RWPE2 (cell line): Measurements from ENCODE around the gene IFNK.

ENCODE experiments used
- ATAC-seq: fragments of 200-7000 bp; cut with Tn5 transposase; 3 replicates; pipeline ENCODE4 v1.9.1; 2021; ENCODE audit warnings: low read depth
- DNase-seq: peaks from one replicate; pipeline ENCODE4 v3.0.0-alpha.2; 2020; ENCODE audit warnings: low spot score
- H3K27ac ChIP-seq: fragments of 450-650 bp; 2 replicates; pipeline ENCODE4 v1.5.1; 2017; ENCODE audit warnings: mild to moderate bottlenecking; ENCODE audit not compliant: poor library complexity, severe bottlenecking
- H3K27me3 ChIP-seq: fragments of 250-450 bp; sonication (Bioruptor Pico); 2 replicates; pipeline ENCODE4 v1.5.1; 2021; ENCODE audit warnings: mild to moderate bottlenecking, moderate library complexity; ENCODE audit not compliant: insufficient read depth, poor library complexity, severe bottlenecking
- H3K36me3 ChIP-seq: fragments of 250-450 bp; sonication (Bioruptor Pico); 2 replicates; pipeline ENCODE4 v1.5.1; 2020; ENCODE audit warnings: low read depth, mild to moderate bottlenecking, moderate library complexity
- H3K4me1 ChIP-seq: fragments of 250-450 bp; sonication (Bioruptor Pico); 2 replicates; pipeline ENCODE4 v1.5.1; 2021; ENCODE audit warnings: mild to moderate bottlenecking, moderate library complexity; ENCODE audit not compliant: insufficient read depth, poor library complexity, severe bottlenecking
- H3K4me3 ChIP-seq: fragments of 250-450 bp; sonication (Bioruptor Pico); 2 replicates; pipeline ENCODE4 v1.5.1; 2021; ENCODE audit warnings: mild to moderate bottlenecking, moderate library complexity; ENCODE audit not compliant: severe bottlenecking
- H3K9me3 ChIP-seq: fragments of 250-450 bp; sonication (Bioruptor Pico); 2 replicates; pipeline ENCODE4 v1.5.1; 2021; ENCODE audit warnings: mild to moderate bottlenecking, moderate library complexity; ENCODE audit not compliant: severe bottlenecking
- TF ChIP-seq, protein P1 (sequence below): fragments of 450-650 bp; IDR thresholded peaks from one replicate; pipeline ENCODE4 v1.5.1; 2017; ENCODE audit warnings: mild to moderate bottlenecking, moderate library complexity; ENCODE audit not compliant: poor library complexity, severe bottlenecking

The IFNK gene

DNA sequence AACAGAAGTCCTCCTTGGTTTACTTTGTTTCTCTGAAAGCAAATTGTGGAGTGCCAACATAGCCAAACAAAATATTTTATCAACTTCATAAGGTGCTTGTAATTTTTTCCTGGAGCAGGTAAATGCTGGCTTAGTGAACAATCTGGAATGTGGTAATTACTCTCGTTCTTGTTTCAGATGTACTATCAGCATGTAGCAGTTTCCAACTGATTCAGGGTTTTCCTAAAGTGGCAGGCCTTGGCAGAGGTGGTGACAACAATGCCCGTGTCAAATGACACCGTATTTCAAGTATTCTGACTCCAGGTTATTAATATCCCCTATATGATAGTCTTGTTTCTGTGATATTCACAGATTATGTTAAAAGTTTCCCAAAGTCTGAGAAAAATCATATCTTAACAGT lies 48.0 kb downstream of the IFNK start:
- peak overlapping the region; percentile 61 for H3K27ac ChIP-seq

DNA sequence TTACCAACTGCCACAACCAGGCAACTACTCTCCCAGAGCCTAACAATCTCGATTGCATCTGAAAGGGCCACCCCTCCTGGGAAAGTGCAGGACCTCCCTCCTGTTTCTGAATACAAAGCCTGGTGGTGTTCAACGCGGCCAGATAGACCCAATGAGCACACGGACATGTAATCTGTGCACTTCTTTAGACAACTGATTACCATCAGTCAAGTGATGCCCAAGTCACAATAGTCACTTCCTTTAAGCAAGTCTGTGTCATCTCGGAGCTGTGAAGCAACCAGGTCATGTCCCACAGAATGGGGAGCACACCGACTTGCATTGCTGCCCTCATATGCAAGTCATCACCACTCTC lies 48.5 kb downstream of the IFNK start:
- peak overlapping the region; percentile 61 for H3K27ac ChIP-seq
- H3K9me3 ChIP-seq = no peaks in the 10 kb centered on the region
- DNase-seq (no peak), ATAC-seq (peak; percentile 4)
- no peaks in the 10 kb centered on the region for H3K27me3 ChIP-seq
- peak overlapping the region; percentile 54 for H3K4me3 ChIP-seq
- TF ChIP-seq, protein P1, sequence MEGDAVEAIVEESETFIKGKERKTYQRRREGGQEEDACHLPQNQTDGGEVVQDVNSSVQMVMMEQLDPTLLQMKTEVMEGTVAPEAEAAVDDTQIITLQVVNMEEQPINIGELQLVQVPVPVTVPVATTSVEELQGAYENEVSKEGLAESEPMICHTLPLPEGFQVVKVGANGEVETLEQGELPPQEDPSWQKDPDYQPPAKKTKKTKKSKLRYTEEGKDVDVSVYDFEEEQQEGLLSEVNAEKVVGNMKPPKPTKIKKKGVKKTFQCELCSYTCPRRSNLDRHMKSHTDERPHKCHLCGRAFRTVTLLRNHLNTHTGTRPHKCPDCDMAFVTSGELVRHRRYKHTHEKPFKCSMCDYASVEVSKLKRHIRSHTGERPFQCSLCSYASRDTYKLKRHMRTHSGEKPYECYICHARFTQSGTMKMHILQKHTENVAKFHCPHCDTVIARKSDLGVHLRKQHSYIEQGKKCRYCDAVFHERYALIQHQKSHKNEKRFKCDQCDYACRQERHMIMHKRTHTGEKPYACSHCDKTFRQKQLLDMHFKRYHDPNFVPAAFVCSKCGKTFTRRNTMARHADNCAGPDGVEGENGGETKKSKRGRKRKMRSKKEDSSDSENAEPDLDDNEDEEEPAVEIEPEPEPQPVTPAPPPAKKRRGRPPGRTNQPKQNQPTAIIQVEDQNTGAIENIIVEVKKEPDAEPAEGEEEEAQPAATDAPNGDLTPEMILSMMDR = no peak
- no peaks in the 10 kb centered on the region for H3K36me3 ChIP-seq
- peaks cover 18% of the 10 kb centered on the region for H3K4me1 ChIP-seq

More for the DNA sequence above, 48.0 kb downstream of the IFNK start:
- no peaks in the 10 kb centered on the region for H3K9me3 ChIP-seq
- H3K36me3 ChIP-seq = no peaks in the 10 kb centered on the region
- ATAC-seq (no peak), DNase-seq (no peak)
- H3K27me3 ChIP-seq = no peaks in the 10 kb centered on the region
- peaks cover 18% of the 10 kb centered on the region for H3K4me1 ChIP-seq
- no peak overlapping the region for H3K4me3 ChIP-seq
- TF ChIP-seq, protein P1 = no peak

DNA sequence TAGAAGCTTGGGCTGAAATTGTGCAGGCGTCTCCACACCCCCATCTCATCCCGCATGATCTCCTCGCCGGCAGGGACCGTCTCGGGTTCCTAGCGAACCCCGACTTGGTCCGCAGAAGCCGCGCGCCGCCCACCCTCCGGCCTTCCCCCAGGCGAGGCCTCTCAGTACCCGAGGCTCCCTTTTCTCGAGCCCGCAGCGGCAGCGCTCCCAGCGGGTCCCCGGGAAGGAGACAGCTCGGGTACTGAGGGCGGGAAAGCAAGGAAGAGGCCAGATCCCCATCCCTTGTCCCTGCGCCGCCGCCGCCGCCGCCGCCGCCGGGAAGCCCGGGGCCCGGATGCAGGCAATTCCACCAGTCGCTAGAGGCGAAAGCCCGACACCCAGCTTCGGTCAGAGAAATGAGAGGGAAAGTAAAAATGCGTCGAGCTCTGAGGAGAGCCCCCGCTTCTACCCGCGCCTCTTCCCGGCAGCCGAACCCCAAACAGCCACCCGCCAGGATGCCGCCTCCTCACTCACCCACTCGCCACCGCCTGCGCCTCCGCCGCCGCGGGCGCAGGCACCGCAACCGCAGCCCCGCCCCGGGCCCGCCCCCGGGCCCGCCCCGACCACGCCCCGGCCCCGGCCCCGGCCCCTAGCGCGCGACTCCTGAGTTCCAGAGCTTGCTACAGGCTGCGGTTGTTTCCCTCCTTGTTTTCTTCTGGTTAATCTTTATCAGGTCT lies 49.0 kb downstream of the IFNK start, which contains the start of gene C9orf72:
C9orf72 (minus strand) TSS at position 564 of the 716 bp plus-strand sequence. CDS start 6,361 bp downstream, outside the sequence.
- DNase-seq (peak; percentile 74), ATAC-seq (peak; percentile 71)
- peaks cover 18% of the 10 kb centered on the region for H3K4me1 ChIP-seq

DNA sequence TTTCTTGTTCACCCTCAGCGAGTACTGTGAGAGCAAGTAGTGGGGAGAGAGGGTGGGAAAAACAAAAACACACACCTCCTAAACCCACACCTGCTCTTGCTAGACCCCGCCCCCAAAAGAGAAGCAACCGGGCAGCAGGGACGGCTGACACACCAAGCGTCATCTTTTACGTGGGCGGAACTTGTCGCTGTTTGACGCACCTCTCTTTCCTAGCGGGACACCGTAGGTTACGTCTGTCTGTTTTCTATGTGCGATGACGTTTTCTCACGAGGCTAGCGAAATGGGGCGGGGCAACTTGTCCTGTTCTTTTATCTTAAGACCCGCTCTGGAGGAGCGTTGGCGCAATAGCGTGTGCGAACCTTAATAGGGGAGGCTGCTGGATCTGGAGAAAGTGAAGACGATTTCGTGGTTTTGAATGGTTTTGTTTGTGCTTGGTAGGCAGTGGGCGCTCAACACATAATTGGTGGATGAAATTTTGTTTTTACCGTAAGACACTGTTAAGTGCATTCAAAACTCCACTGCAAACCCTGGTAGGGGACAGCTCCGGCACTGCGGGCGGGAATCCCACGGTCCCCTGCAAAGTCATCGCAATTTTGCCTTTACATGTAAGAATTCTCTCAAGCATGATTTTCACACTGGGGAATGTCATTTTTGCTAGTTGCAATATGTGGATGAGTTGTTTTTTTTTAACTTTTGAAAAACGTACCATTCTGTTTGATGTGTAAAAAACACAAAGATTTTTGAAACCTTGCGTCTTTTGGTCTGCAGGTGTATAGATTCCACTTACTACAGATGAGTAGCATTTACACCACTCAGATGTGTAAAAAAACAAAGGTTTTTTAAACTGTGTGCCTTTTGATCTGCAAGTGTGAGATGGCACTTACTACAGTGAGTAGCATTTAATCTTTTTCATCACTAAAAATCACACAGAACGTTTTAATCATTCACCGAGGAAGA lies 49.8 kb downstream of the IFNK start:
- peak; percentile 67 for ATAC-seq
- peak overlapping the region; percentile 54 for H3K4me3 ChIP-seq
- DNase-seq = peak; percentile 98
- H3K4me1 ChIP-seq = peaks cover 18% of the 10 kb centered on the region
- peak overlapping the region; percentile 61 for H3K27ac ChIP-seq
- no peaks in the 10 kb centered on the region for H3K27me3 ChIP-seq
- no peaks in the 10 kb centered on the region for H3K36me3 ChIP-seq
- H3K9me3 ChIP-seq = no peaks in the 10 kb centered on the region
- TF ChIP-seq, protein P1 = no peak

More for the DNA sequence above, 49.0 kb downstream of the IFNK start, which contains the start of gene C9orf72:
- Histone ChIP-seq H3K27ac (peak within 1 kb of the TSS; percentile 61), H3K27me3 (no peaks in the 10 kb centered on the region), H3K9me3 (no peaks in the 10 kb centered on the region), H3K36me3 (no peaks in the 10 kb centered on the region), H3K4me3 (peak within 1 kb of the TSS; percentile 54)
- TF ChIP-seq, protein P1 = no peak
